Stomach (tissue), 9 donors: ENCODE measurements around the gene NOTCH3. TPM values are rescaled to one million over a fixed set of nuclear protein-coding genes. Genes with fewer than 3 reads are reported as not detected.

ENCODE experiments used
- DNase-seq, 2 donors: peaks; one replicate each; pipeline versions ENCODE4 v3.0.0 to v3.0.0-alpha.2; 2013 to 2019
- H3K27ac ChIP-seq, 5 donors: fragments of 200-600 bp in 4 of 5; sonication (generic) in 4 of 5; one replicate each; pipeline ENCODE4 v1.5.1; 2013 to 2019; ENCODE audit warnings: mild to moderate bottlenecking in 1 of 5, moderate library complexity in 1 of 5
- H3K27me3 ChIP-seq, 3 donors: fragments of 200-600 bp; sonication (generic); one replicate each; pipeline ENCODE4 v1.5.1; 2017 to 2019; ENCODE audit warnings: mixed run types in 1 of 3
- H3K36me3 ChIP-seq, 4 donors: fragments of 200-600 bp; sonication (generic); 1 replicate in 3 of 4; 2 replicates in 1 of 4; pipeline ENCODE4 v1.5.1; 2016 to 2019
- H3K4me1 ChIP-seq, 4 donors: fragments of 200-600 bp; sonication (generic); one replicate each; pipeline ENCODE4 v1.5.1; 2016 to 2019
- H3K4me3 ChIP-seq, 4 donors: fragments of 200-600 bp; sonication (generic) in 3 of 4; one replicate each; pipeline ENCODE4 v1.5.1; 2016 to 2019; ENCODE audit warnings: mild to moderate bottlenecking in 1 of 4
- H3K9me3 ChIP-seq, 4 donors: fragments of 200-600 bp; sonication (generic); one replicate each; pipeline ENCODE4 v1.5.1; 2016 to 2019
- EP300 ChIP-seq: sonication (generic); formaldehyde crosslinking; IDR thresholded peaks from one replicate; pipeline ENCODE4 v1.6.1; 2017; ENCODE audit warnings: antibody characterized with exemption
- POLR2A ChIP-seq, 4 donors: fragments of 450-650 bp; IDR thresholded peaks; one replicate each; pipeline ENCODE4 v1.6.1; 2016; ENCODE audit warnings: antibody characterized with exemption in 4 of 4, control low read depth in 2 of 4, mild to moderate bottlenecking in 1 of 4, moderate library complexity in 1 of 4
- POLR2AphosphoS5 ChIP-seq, 3 donors: sonication (generic); formaldehyde crosslinking; IDR thresholded peaks; one replicate each; pipeline ENCODE4 v1.6.1; 2016; ENCODE audit warnings: antibody characterized with exemption in 3 of 3
- WGBS, 5 donors: extraction: QIAGEN DNeasy Blood & Tissue Kit in 3 of 5; methylation state at CpG; one replicate each; pipeline versions ENCODE4 v1.1.5 to v1.1.7; 2013 to 2018; 5-methylcytosine and 5-hydroxymethylcytosine counted together
- intact Hi-C: fragments of 100-400 bp; cut with DNase I; formaldehyde crosslinking; loops from one replicate; pipeline ENCODE4 v1.15.1; 2023; ENCODE audit warnings: low total_unique reads
- polyA plus RNA-seq, 3 donors: library from polyadenylated mRNA; stranded (reverse); fragments of 200-250 nt; gene quantifications; one replicate each; pipeline ENCODE4 v1.2.3, GENCODE V29; 2013
- total RNA-seq, 5 donors: library from RNA; depleted of rRNA; stranded (reverse); fragments of >200 nt; gene quantifications; one replicate each; pipeline versions ENCODE4 v1.1.0 to v1.2.3, GENCODE V29; 2014 to 2016
- TF ChIP-seq, protein P1 (sequence below), 7 experiments: fragments of 450-650 bp in 4 of 7; fragments of 200-600 bp in 3 of 7; sonication (generic) in 3 of 7; IDR thresholded peaks; one replicate each; pipeline ENCODE4 v1.5.1; 2016 to 2019; ENCODE audit warnings: antibody characterized with exemption in 7 of 7, control low read depth in 2 of 7, mild to moderate bottlenecking in 1 of 7
- donor health status: healthy with polysubstance abuse.
- donor health status: Bipolar disorder and iron deficiency.
- donor health status: healthy.

NOTCH3 gene
- total and polyA plus RNA-seq, 8 donors = 1.2 to 54.5 (median 22.8) TPM

DNA sequence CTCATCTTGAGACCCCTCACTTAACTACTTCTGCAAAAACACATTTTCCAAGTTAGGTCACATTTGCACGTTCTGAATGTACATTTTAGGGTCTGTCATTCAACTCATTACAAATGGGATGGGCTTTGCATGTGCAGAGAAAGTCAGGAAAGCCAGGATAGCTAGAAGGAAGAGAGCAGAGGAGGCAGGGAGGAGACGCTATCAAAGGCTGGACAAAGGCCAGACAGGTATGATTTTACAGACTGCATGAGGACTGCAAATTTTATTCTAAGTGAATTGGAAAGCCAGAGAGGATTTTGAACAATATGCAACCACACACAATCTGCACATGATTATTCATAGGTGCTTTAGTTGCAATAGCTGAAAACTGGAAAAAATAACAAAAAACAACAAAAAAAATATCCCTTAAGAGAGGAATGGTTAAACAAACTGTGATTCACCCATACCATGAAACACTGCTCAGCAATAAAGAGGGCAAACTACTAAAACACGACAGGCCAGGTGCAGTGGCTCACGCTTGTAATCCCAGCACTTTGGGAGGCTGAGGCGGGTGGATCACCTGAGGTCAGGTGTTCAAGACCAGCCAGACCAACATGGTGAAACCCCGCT lies 72.5 kb downstream of the NOTCH3 start:
- Histone ChIP-seq H3K36me3 (peaks cover 0 to 2% (median under 1%) of the 10 kb centered on the region in 4 donors), H3K4me3 (no peak overlapping the region), H3K4me1 (peaks cover 15 to 27% (median 21%) of the 10 kb centered on the region in 4 donors), H3K9me3 (no peaks in the 10 kb centered on the region), H3K27me3 (no peaks in the 10 kb centered on the region), H3K27ac (no peak overlapping the region)
- TF ChIP-seq POLR2AphosphoS5 (IDR thresholded peaks at IDR 0.05) (no peak), EP300 (no peak), POLR2A (IDR thresholded peaks at IDR 0.05) (no peak)
- TF ChIP-seq, protein P1, sequence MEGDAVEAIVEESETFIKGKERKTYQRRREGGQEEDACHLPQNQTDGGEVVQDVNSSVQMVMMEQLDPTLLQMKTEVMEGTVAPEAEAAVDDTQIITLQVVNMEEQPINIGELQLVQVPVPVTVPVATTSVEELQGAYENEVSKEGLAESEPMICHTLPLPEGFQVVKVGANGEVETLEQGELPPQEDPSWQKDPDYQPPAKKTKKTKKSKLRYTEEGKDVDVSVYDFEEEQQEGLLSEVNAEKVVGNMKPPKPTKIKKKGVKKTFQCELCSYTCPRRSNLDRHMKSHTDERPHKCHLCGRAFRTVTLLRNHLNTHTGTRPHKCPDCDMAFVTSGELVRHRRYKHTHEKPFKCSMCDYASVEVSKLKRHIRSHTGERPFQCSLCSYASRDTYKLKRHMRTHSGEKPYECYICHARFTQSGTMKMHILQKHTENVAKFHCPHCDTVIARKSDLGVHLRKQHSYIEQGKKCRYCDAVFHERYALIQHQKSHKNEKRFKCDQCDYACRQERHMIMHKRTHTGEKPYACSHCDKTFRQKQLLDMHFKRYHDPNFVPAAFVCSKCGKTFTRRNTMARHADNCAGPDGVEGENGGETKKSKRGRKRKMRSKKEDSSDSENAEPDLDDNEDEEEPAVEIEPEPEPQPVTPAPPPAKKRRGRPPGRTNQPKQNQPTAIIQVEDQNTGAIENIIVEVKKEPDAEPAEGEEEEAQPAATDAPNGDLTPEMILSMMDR (IDR thresholded peaks at IDR 0.05) = no peak
- intact Hi-C loops = no loop called here
- no peak for DNase-seq
- WGBS, 5 donors = 63 to 75% (median 67%) methylated on average over 6 of the region's 6 CpGs

DNA sequence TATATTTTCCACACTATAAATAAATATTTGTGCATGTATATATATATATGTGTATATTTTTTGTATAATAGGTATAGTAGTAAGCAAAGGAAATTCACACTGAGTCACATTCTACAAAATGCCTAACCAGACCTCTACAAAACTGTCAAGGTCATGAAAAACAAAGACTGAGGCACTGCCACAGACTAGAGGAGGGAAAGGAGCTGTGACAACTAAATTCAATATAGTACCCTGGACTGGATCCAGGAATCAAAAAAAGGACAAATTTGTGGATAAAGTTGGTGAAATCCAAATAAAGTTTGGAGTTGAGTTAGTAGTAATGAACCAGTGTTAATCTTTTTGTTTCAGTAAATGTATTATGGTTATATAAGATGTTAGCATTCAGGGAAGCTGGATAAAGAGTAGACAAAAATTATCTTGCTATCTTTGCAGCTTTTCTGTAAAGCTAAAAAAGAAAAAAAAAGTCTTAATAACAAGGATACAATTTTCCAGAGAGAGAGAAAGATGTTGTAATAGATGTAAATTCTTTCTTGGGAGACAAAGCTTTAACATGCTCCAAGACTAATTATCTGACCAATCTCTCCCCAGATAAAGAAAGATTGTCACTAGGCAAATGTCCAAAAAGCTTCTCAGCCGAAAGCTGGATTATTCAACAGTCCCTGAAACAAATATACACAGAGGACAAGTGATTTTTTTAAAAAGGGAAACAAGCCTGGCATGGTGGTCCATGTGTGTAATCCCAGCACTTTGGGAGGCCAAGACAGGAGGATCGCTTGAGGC lies 74.5 kb downstream of the NOTCH3 start:
- H3K4me3 ChIP-seq = peak overlapping the region; percentile 65 to 77 (median 70)
- no peaks in the 10 kb centered on the region for H3K9me3 ChIP-seq
- H3K27me3 ChIP-seq = no peaks in the 10 kb centered on the region
- DNase-seq = no peak
- H3K36me3 ChIP-seq = peaks cover 11 to 22% (median 19%) of the 10 kb centered on the region in 4 donors
- 49 to 61% (median 56%) methylated on average over 2 of the region's 2 CpGs for WGBS, 5 donors
- peaks cover 15 to 34% (median 25%) of the 10 kb centered on the region in 4 donors for H3K4me1 ChIP-seq
- intact Hi-C loops = no loop called here
- no peak for TF ChIP-seq POLR2A (IDR thresholded peaks at IDR 0.05)
- no peak for TF ChIP-seq POLR2AphosphoS5 (IDR thresholded peaks at IDR 0.05)
- TF ChIP-seq, protein P1 (IDR thresholded peaks at IDR 0.05) = no peak
- H3K27ac ChIP-seq = peak overlapping the region in 4 of 5 donors; percentile 90 to 94 (median 91)

DNA sequence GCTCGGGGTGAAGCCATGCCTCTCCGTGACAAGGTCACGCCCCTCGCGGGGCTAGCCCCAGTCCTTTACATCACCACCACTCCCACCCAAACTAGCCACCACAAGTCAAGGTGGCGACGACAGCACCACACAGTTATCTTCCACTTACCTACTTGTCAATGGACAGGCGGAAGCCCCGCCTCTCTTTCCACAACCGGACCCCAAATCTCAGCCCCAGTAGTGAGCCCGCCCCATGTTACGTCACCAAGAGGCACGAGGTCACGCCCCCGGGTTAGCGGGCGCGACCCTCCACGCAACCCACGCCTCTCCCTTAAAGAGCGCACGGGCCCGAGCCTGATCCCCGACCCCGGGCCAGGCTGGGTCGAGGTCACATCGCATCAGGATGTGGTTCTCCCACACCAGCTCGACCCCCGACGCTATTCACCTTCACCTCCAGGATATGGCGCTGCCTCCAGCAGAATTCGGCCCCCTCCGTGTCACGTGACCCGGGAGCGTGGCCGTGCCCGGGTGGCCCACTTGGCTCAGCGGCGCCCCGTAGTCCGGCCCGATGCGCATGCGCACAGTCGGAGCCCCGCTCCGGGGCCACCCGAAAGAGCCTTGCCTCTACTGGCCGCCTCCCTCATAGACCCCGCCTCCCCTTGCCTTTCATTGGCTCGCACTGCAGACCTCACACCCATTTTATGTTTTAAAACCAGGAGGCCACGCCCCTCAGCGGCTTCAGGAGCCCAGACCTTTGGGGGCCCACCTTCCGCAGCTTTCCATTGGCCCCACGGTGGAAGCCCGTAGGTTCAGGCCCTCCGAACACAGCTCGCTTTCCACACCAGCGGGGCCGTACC lies 75.3 kb downstream of the NOTCH3 start:
- Histone ChIP-seq H3K36me3 (peaks cover 17 to 30% (median 28%) of the 10 kb centered on the region in 4 donors), H3K9me3 (no peaks in the 10 kb centered on the region), H3K4me3 (peak overlapping the region; percentile 65 to 77 (median 70)), H3K27ac (peak overlapping the region; percentile 88 to 94 (median 91)), H3K27me3 (no peaks in the 10 kb centered on the region), H3K4me1 (peaks cover 15 to 34% (median 25%) of the 10 kb centered on the region in 4 donors)
- peak; percentile 98 to 100 for DNase-seq
- 0 to 1% (median 1%) methylated on average over 42 to 61 of the region's 61 CpGs for WGBS, 5 donors
- intact Hi-C loops = no loop called here
- TF ChIP-seq, protein P1 (IDR thresholded peaks at IDR 0.05) = peak in 1 of 7 experiments; percentile 28
- TF ChIP-seq POLR2AphosphoS5 (IDR thresholded peaks at IDR 0.05) (peak; percentile 77 to 95 (median 79)), POLR2A (IDR thresholded peaks at IDR 0.05) (no peak), EP300 (peak; percentile 29)
